CD1c-positive myeloid dendritic cell (primary cell): ENCODE measurements around the gene DRAM1.
"Not testable (repeated sequence)": the region's sequence is repeated elsewhere in the genome, so short reads cannot be mapped to it uniquely, and the experiment has no call there.

Experiments
- DNase-seq: peaks from one replicate; pipeline ENCODE4 v3.0.0-alpha.2; 2016; ENCODE audit errors: extremely low spot score

The DRAM1 gene

DNA sequence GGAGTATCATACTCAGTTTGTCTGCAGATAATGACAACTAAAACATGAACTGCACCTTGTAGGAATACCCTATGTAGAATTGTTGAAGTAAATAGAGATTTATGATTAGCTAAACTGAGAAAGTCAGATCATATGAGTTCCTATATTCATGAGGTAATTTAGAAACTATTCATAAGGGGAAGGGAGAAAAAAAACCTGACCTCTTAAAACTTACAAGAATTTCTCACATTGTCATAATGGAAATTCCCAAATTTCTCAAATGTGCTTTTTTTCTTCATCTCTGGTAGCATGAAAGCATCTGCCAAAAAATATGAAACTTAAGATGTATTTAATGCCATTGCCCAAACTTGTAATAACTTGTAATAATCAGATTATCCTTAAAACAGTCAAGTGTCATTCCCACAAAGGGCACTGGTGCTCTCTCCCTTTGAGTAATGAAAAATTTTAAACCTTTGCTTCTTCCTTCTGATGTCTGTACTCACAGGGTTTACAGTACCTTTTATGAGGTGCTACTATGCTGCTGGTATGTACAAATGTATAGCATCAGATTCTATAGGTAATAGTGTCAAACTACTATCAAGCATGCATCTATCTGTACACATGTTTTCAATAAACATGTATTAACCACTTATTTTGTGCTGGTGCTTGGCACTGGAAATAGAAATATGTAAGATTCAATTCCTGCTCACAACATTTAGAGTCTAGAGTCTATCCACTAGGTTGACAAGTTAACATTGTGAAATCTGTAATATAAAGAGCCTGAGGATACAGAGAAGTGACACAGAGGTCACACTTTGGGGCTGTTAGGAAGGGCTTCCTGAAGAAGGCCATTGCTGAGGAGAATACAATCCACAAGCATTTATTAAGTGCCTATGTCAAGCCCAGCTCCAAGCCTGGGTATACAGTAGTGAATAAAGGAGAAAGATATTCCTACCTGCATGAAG lies 17.4 kb upstream of the DRAM1 start:
- peak; percentile 90 for DNase-seq

DNA sequence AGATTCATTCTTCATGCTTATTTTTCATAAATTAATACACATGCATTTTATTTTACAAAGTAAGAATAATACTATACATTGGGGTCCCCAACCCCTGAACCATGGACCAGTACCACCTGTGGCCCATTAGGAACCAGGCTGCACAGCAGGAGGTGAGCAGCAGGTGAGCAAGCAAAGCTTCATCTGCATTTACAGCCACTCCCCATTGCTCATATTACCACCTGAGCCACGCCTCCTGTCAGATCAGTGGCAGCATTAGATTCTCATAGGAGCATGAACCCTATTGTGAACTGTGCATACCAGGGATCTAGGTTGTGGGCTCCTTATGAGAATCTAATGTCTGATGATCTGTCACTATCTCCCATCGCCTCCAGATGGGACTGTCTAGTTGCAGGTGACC lies 15.7 kb upstream of the DRAM1 start:
- not testable (repeated sequence) for DNase-seq

DNA sequence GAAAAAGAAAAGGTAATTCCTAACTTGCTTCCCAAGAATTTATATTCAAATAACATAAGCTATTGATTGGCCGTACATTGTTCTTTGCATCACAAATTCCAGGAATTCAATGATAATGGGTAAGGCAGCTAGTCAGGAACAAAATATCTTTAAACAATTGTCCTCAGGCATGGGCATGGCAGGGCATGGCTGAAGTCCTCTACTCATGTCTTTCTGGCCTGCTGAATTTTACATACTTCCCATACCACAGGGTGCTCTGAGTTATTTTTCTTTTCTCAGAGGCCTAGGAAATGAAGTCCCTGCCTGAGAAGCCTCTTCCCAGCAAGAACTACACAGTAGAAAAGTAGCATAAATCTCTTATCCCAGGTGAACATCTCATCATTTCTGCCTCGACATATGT lies 15.1 kb upstream of the DRAM1 start:
- DNase-seq, result no peak

DNA sequence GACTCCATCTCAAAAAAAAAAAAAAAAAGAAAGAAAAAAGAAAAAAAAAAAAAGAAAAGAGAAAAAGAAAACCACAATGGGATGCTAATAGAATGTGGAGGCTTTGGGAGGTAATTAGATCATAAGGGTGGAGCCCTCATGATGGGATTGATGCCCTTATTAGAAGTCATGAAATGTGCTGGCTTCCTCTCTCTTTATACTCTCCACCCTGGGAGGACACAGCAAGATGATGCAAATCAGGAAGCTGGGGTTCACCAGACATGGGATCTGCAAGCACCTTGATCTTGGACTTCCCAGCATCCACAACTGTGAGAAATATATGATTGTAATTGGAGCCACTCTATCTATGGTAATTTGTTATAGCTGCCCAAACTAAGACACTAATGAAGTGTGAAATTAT lies 13.4 kb upstream of the DRAM1 start:
- no peak for DNase-seq

DNA sequence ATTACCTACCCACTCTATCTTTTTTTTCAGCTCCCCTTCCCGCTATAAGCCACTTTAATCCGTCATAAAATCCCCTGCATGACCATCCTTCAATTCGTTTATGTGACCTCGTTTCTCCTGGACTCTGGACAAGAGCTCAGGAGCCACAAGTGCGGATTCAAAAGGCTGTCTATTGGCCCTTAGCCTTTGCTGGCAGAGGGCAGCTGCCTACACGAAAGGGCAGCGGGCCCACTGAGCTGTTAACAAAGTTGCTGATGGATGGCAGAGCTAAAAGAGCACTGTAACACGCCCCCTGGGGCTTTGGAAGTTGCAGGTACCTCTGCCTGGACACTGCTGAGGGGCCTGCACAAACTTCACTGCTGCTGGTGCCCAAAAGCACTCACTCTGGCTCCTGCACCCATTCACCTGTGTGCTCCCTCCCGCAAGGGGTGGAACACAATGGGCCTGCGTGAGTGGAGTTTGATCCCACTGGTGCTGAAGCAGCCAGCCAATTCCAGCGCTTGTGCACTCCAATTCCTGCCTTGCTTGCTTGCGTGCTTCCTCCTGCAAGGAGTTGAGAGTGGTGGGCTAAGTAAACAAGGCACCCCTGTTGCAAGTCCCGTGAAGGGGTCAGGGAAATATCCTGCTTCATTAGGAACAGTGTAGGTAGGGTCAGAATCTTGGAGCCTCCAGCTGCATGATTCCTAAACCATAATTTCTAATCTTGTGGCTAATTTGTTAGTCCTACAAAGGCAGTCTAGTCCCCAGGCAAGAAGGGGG lies 10.6 kb upstream of the DRAM1 start:
- no peak for DNase-seq

DNA sequence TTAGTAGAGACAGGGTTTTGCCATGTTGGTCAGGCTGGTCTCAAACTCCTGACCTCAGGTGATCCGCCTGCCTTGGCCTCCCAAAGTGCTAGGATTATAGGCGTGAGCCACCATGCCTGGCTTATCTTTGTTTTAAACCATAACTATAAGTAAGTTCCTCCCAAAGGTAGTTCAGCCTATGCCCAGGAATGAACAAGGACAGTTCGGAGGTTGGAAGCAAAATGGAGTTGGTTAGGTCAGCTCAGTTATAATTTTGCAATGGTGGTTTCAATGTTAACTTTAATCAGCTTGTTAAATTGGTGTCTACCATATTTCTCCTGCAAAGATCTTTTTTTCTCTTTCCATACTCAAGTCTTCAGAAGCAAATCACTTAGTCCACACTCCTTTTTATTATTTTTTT lies 9.8 kb upstream of the DRAM1 start:
- not testable (repeated sequence) for DNase-seq

DNA sequence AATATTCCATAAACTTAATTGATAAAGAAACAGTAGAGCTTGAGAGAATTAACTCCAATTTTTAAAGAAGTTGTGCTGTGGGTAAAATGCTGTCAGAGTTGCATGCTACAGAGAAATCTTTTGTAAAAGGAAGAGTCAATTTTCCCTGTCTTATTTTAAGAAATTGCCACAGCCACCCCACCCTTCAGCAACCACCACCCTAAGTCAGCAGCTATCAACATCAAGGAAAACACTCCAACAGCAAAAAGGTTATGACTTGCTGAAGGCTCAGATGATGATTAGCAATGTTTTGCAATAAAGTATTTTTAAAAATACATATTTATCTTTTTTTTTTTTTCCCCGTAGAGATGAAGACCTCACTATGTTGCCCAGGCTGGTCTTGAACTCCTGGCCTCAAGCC lies 6.5 kb upstream of the DRAM1 start:
- no peak for DNase-seq

DNA sequence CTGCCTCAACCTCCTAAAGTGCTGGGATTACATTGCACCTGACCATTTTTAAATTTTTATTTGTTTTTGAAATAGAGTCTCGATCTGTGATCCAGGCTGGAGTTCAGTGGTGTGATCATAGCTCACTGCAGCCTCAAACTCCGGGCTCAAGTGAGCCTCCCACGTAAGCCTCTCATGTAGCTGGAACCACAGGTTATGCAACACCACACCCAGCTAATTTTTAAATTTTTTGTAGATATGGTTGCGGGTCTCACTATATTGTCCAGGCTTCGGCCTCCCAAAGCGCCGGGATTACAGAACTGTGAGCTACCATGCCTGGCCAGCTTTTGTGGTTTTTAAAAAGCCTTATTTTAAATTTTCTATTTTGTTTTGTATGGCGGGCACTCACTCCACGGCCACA lies 2.2 kb upstream of the DRAM1 start:
- DNase-seq, result peak; percentile 40

DNA sequence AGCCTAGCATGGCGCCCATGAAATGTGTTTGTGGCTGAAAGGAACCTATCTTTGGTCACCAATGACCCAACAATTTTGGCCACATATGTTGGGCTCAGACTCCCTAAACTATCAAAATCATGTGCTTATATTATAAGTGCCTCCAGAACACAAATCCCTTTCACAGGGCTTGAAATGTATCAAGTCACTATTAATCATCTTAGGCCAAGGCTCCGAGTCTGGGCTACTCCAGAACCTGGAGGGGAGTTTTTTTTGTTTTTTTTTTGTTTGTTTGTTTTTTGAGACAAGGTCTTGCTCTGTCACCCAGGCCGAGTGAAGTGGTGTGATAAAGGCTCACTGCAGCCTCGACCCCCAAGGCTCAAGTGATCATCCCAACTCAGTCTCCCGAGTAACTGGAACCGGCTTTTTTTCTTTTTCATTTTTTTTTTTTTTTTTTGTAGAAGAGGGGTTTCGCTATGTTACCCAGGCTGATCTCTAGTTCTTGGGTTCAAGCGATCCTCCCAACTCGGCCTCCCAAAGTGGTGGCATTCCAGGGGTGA lies 989 bp upstream of the DRAM1 start:
- no peak for DNase-seq

DNA sequence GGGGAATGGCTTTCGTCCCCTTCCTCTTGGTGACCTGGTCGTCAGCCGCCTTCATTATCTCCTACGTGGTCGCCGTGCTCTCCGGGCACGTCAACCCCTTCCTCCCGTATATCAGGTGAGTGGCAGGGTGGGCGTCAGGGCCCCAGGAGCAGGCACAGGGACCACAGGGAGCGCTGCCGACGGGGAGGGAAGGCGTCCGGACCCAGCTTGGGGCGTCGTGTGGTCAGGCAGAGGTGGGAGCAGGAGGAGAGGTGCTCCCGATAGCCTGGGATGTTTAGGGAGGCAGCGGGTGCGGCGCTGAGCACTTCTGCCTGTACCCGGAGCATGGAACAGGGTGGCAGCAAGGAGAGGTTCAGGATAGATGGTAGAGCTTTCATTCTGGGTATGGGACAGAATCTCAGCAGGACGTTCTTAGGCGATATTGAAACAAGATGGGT lies 444 bp downstream of the DRAM1 start:
- no peak for DNase-seq

DNA sequence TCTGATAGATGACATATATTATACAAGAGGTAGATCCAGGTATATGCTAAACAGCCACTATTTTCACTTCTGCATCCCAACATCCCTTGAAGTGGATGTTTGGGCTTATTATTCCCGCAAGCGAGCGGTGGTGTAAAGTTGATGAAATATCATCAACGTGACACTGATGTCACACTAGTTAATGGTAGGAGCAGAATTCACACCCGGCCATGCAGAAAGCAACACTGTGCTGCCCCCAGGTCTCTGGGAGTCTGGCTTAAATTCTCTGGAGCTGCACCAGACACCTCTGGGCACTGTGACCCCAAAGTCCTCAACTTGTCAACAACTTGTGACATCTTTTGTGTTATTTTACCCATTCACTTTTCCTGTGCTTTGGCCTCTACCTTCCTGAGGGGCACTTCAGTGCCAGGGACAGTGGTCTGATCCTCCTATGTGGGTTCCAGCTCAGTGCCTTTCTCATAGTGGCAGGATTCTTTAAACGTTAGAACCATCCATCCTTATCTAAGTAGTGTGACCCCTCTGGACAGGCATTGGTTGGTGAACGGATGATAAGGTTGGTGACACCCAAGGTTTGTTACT lies 952 bp downstream of the DRAM1 start:
- DNase-seq, result peak; percentile 59

DNA sequence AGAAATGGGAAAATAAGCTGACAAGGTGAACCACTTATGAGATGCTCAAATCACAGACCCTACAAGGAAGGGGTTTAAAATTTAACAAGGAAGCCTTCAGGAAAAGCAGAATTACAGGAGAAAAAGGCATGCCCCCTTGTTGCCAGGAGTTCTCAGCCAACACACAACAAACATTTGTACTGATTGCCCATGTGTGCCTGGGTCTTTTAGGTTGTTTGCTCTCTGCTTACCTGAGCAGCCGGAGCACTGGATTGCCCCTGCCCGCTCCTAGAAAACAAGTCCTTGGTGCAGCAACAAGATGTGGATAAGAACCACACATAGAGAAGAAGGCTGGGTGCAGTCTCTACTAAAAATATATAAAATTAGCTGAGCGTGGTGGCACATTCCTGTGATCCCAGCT lies 3.4 kb downstream of the DRAM1 start:
- no peak for DNase-seq

DNA sequence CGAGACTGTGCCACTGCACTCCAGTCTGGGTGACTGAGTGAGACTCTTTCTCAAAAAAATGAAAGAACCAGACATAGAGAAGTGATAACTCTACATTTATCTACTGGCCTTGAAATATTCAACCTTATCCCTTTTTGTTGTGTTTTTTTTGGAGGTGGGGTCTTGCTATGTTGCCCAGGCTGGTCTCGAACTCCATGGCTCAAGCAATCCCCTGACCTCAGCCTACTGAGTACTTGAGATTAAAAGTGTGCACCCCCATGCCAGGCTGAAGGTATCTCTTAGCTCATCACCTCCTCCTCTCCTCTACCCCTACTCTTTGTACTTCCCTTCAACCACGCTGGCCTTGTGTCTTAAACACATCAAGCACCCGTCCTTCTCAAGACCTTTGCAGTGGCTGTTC lies 3.8 kb downstream of the DRAM1 start:
- DNase-seq, result no peak

DNA sequence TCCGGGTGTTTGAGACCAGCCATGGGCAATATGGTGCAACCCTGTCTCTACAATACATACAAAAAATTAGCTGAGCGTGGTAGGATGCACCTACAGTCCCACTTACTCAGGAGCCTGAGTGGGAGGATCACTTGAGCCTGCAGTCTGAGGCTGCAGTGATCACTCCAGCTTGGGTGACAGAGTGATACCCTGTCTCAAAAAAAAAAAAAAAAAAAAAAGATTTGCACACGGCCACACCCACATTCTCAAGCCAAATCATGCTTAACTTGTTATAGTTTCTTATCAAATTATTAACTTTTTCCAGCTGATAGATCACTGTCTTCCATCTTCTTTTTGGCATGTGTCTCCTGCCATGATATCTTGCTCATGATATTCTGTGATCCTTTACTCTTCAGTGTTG lies 6.8 kb downstream of the DRAM1 start:
- no peak for DNase-seq

DNA sequence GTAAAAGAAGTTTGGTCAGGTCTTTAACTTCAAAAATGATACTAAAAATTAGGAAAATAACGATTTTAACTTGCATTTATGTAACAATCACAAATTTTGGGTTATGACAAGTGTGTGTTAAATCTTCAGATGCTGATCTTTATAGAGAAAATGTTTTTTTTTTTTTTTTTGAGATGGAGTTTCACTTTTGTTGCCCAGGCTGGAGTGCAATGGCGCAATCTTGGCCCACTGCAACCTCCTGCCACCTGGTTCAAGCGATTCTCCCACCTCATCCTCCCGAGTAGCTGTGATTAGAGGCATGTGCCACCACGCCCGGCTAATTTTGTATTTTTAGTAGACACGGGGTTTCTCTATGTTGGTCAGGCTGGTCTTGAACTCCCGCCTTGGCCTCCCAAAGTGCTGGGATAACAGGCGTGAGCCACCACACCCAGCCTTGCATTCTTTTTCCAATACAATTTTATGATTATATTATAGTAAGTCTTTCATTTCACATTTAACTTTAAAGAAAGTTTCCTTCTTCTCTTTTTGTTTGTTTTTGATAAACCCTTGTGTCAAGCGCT lies 7.5 kb downstream of the DRAM1 start:
- not testable (repeated sequence) for DNase-seq

DNA sequence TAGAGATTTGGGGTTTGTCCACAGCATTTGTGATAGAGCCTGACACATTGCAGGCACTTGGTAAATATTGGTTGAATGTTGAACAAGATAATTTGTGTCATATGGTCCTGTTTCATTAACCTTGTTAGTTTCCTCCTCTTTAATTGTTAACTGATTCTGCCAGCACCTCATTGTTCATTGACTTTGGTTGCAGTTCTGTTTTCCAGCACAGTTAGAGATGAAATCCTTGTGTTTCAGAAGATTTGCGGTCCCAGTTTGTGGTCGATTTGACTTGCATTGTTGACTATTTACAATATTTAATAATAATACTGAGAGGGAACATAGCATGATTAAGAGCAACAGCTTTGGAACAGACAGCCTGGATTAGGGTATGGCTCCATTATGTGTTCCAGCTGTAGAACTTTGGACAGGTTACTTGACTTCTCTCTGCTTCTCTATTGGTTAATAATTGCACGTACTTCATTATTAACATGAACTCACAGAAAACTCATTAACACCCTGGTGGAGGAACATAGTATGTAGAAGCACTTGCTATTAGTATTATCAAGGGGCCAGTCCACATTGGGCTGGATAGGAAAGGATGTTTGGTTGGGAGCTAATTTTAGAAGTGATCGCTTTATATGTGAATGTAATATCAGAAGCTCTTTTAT lies 8.7 kb downstream of the DRAM1 start:
- DNase-seq, result no peak

DNA sequence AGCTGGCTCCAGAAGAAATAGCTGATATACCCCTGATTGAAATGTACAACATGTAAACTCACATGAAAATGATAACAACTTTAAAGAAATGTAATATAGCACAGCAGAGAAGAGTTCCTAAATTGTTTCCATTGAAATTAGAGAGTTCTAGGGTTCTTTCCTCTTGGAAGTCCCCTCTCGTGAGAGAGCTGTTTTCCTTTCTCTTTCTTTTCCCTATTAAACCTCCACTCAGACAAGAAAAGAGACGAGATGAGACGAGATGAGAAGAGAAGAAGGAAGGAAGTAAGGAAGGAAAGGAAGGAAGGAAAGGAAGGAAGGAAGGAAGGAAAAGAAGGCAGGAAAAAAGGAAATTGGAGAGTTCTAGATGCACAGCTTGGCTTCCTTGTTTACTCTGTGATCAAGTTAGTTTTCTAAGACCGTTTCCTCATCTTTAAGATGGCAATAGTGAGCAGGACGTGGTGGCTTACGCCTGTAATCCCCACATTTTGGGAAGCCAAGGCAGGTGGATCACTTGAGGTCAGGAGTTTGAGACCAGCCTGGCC lies 11.9 kb downstream of the DRAM1 start:
- peak; percentile 7 for DNase-seq

DNA sequence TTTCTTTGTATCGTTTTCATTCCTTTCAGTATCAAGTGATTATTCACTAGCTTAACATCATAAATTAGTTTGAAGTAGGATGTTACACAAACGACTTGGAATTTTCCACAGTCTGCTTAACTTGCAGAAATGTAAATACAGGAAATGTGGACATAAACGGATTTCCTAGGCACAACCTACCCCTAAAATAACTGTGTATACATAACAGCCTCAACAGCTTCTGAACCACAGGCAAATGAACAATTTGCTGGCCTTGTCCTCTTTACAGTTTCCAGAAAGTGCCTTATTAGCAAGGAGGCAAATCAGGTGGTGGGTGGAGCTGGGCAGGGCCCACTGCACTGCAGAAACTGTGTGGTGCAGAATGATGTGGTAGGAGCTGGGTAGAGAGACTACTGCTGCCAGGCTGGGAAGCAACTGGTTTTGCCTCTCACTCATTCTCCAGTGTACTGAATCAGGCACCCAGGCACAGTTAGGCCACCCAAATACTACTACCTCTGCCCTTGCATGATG lies 14.1 kb downstream of the DRAM1 start:
- peak; percentile 20 for DNase-seq

DNA sequence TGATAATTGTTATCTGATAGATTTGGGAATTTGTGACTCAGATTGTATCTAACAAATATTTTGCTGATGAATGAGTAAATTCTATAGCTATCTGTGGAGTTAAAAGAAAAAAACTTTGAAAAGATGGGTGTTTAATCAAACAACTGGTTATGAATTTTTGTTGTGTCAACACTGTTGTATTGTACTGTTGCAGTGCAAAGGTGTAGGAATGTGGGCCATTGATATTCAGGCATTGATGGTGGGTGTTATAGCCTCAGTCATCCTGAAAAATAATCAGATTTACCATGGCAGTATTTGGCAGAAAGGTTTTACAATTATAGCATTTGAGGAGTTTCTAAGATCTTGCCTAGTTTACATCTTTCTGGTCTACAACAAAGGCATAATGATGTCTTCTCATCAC lies 15.4 kb downstream of the DRAM1 start:
- DNase-seq, result no peak

DNA sequence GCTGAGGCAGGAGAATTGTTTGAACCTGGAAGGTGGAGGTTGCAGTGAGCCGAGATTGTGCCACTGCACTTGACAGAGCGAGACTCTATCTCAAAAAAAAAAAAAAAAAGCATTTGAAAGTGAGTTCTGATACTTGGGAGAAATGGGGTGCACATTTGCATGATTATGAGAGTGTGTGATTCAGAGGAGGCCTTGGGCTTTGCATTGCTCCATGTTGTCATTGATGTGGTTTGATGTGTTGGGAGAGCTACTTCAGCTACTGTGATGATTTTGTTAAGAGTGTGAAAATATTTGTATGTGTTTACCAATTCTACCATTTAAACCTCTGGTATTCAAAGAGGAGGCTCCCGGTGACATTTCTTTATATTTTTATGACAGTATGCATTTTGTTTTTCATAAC lies 24.4 kb downstream of the DRAM1 start:
- DNase-seq, result no peak

DNA sequence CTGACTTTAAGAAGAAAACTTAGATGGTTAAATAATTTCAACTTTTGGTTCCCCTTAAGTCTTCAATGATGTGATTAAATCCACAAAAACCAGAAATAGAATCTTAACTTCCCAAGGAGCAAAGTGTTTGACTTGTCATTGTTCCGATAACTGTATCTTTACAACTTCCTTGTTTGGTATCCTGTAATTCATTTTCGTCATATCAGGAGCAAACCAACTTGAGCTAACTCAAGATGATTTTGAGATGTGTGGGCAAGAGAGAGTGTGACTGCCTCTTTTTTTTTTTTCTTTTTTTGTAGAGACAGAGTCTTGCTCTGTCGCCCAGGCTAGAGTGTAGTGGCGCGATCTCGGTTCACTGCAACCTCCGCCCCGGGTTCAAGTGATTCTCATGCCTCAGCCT lies 25.3 kb downstream of the DRAM1 start:
- DNase-seq, result peak; percentile 67
